ENCODE measurements around the gene LDLRAD2.
"Not testable (repeated sequence)": the region's sequence is repeated elsewhere in the genome, so short reads cannot be mapped to it uniquely, and the experiment has no call there.

LDLRAD2 gene

DNA sequence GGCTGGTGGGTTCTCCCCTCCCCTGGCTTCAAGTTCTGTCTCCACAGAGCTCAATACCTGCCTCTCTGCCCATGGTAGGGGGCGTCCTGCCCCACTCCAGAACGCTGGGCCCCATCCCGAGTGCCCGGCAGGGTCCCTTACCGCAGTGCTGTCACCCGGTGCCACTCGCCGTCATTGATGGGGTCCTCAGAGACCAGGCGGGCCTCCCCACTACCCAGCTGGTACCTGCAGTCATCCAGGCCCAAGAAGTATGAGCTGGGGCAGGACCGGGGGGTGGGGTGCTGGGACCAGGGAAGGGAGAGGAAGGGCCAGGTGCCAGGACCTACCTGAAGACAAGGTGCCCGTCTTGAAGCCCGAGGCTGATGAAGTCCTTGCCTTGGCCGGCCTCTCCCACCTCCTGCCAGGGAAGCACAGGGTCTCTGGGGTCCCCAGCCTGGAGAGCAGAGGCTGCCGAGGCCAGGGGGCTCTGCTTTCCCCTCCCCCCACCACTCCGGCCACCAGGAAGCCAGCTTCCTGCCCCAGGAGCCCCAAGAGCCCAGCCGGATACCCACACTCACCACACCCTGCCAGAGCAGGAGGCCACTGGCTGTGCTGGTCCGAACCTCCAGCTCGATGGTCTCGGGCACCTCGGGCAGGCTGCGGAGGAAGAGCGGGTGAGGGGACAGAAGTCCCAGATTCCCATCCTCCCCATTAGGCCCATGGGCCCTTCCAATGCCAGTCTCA, 12.1 kb downstream of the LDLRAD2 start:
- DNase-seq (ENCODE audit: low read depth, low spot score): no peak
- TF ChIP-seq, protein P1, sequence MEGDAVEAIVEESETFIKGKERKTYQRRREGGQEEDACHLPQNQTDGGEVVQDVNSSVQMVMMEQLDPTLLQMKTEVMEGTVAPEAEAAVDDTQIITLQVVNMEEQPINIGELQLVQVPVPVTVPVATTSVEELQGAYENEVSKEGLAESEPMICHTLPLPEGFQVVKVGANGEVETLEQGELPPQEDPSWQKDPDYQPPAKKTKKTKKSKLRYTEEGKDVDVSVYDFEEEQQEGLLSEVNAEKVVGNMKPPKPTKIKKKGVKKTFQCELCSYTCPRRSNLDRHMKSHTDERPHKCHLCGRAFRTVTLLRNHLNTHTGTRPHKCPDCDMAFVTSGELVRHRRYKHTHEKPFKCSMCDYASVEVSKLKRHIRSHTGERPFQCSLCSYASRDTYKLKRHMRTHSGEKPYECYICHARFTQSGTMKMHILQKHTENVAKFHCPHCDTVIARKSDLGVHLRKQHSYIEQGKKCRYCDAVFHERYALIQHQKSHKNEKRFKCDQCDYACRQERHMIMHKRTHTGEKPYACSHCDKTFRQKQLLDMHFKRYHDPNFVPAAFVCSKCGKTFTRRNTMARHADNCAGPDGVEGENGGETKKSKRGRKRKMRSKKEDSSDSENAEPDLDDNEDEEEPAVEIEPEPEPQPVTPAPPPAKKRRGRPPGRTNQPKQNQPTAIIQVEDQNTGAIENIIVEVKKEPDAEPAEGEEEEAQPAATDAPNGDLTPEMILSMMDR (IDR thresholded peaks at IDR 0.05; ENCODE audit: low read depth, low read length): no peak
- H3K4me3 ChIP-seq (ENCODE audit: low read depth, low read length): no peak overlapping the region
- in situ Hi-C loops (cut with HindIII; ENCODE audit: low sequenced_read_pairs): no loop called here

GRCh38 chr1:21824926-21825325, 12.9 kb downstream of the LDLRAD2 start:
- DNase-seq (ENCODE audit: low read depth, low spot score): no peak
- TF ChIP-seq, protein P1 (IDR thresholded peaks at IDR 0.05; ENCODE audit: low read depth, low read length): no peak
- H3K4me3 ChIP-seq (ENCODE audit: low read depth, low read length): no peak overlapping the region
- in situ Hi-C loops (cut with HindIII; ENCODE audit: low sequenced_read_pairs): no loop called here

GRCh38 chr1:21825393-21825792, 13.3 kb downstream of the LDLRAD2 start:
- no peak overlapping the region for H3K4me3 ChIP-seq (ENCODE audit: low read depth, low read length)
- in situ Hi-C loops (cut with HindIII; ENCODE audit: low sequenced_read_pairs): no loop called here
- TF ChIP-seq, protein P1 (IDR thresholded peaks at IDR 0.05; ENCODE audit: low read depth, low read length): no peak
- no peak for DNase-seq (ENCODE audit: low read depth, low spot score)

DNA sequence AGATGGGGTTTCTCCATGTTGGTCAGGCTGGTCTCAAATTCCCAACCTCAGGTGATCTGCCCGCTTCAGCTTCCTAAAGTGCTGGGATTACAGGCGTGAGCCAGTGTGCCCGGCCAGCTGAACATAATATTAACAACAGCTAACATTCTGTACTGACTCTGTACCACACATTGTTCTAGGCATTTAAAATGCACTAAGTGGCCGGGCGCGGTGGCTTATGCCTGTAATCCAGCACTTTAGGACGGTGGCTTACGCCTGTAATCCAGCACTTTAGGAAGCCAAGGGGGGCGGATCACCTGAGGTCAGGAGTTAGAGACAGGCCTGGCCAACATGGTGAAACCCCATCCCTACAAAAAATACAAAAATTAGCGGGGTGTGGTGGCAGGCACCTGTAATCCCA, 14.6 kb downstream of the LDLRAD2 start:
- DNase-seq (ENCODE audit: low read depth, low spot score); H3K4me3 ChIP-seq (ENCODE audit: low read depth, low read length); in situ Hi-C loops (cut with HindIII; ENCODE audit: low sequenced_read_pairs): not testable (repeated sequence)

GRCh38 chr1:21827141-21827679, 15.1 kb downstream of the LDLRAD2 start:
- H3K4me3 ChIP-seq (ENCODE audit: low read depth, low read length): no peak overlapping the region
- TF ChIP-seq, protein P1 (IDR thresholded peaks at IDR 0.05; ENCODE audit: low read depth, low read length): no peak
- in situ Hi-C loops (cut with HindIII; ENCODE audit: low sequenced_read_pairs): no loop called here
- DNase-seq (ENCODE audit: low read depth, low spot score): no peak

- in situ Hi-C loops (cut with HindIII; ENCODE audit: low sequenced_read_pairs): no loop called here
- no peak overlapping the region for H3K4me3 ChIP-seq (ENCODE audit: low read depth, low read length)
- TF ChIP-seq, protein P1 (IDR thresholded peaks at IDR 0.05; ENCODE audit: low read depth, low read length): no peak
- no peak for DNase-seq (ENCODE audit: low read depth, low spot score)
Observed at GRCh38 chr1:21828075-21828474, 16.0 kb downstream of the LDLRAD2 start.

- in situ Hi-C loops (cut with HindIII; ENCODE audit: low sequenced_read_pairs): no loop called here
- H3K4me3 ChIP-seq (ENCODE audit: low read depth, low read length): no peak overlapping the region
- DNase-seq (ENCODE audit: low read depth, low spot score): no peak
- TF ChIP-seq, protein P1 (IDR thresholded peaks at IDR 0.05; ENCODE audit: low read depth, low read length): no peak
Observed at GRCh38 chr1:21828506-21829210, 16.6 kb downstream of the LDLRAD2 start.

Measured in astrocyte of the spinal cord (primary cell).